Measurements from ENCODE around the gene MCM3AP. TPM values are rescaled to one million over a fixed set of nuclear protein-coding genes. Genes with fewer than 3 reads are reported as not detected.
A peak's percentile ranks its signal among the peaks of the same experiment; 100 is the strongest.
"Not testable (repeated sequence)": the region's sequence is repeated elsewhere in the genome, so short reads cannot be mapped to it uniquely, and the experiment has no call there.

Gene MCM3AP
- total and polyA plus RNA-seq, 9 donors = 45.4 to 71.2 (median 52.2) TPM

GRCh38 chr21:46205766-46206162, 79.6 kb downstream of the MCM3AP start:
- DNase-seq = no peak

GRCh38 chr21:46205166-46205565, 80.2 kb downstream of the MCM3AP start:
- H3K9me3 ChIP-seq (replicated peaks; ENCODE audit: control insufficient read depth, low read depth, low read length) = no peaks in the 10 kb centered on the region
- DNase-seq = no peak
- peaks cover 4% of the 10 kb centered on the region for H3K4me1 ChIP-seq (ENCODE audit: control insufficient read depth, insufficient read depth, low read length)
- peak overlapping the region; percentile 1 for H3K27ac ChIP-seq (ENCODE audit: low read length)
- peaks cover 63% of the 10 kb centered on the region for H3K36me3 ChIP-seq (ENCODE audit: control insufficient read depth, insufficient read depth, low read length)
- no peak overlapping the region for H3K4me3 ChIP-seq (ENCODE audit: low read length)
- no peaks in the 10 kb centered on the region for H3K27me3 ChIP-seq (ENCODE audit: control insufficient read depth, insufficient read depth, low read length)
- 79% methylated on average over 15 of the region's 18 CpGs for WGBS (ENCODE audit: insufficient coverage)

More at GRCh38 chr21:46205766-46206162, 79.6 kb downstream of the MCM3AP start:
- Histone ChIP-seq H3K36me3 (ENCODE audit: control insufficient read depth, insufficient read depth, low read length) (peaks cover 69% of the 10 kb centered on the region), H3K9me3 (replicated peaks; ENCODE audit: control insufficient read depth, low read depth, low read length) (no peaks in the 10 kb centered on the region), H3K27me3 (ENCODE audit: control insufficient read depth, insufficient read depth, low read length) (no peaks in the 10 kb centered on the region), H3K4me1 (ENCODE audit: control insufficient read depth, insufficient read depth, low read length) (peaks cover 4% of the 10 kb centered on the region), H3K4me3 (ENCODE audit: low read length) (no peak overlapping the region), H3K27ac (ENCODE audit: low read length) (no peak overlapping the region)
- 92% methylated on average over 16 of the region's 16 CpGs for WGBS (ENCODE audit: insufficient coverage)

GRCh38 chr21:46203203-46203600, 82.2 kb downstream of the MCM3AP start:
- Histone ChIP-seq H3K27me3 (ENCODE audit: control insufficient read depth, insufficient read depth, low read length) (no peaks in the 10 kb centered on the region), H3K36me3 (ENCODE audit: control insufficient read depth, insufficient read depth, low read length) (peaks cover 51% of the 10 kb centered on the region), H3K9me3 (replicated peaks; ENCODE audit: control insufficient read depth, low read depth, low read length) (no peaks in the 10 kb centered on the region), H3K4me1 (ENCODE audit: control insufficient read depth, insufficient read depth, low read length) (no peaks in the 10 kb centered on the region), H3K4me3 (ENCODE audit: low read length) (no peak overlapping the region), H3K27ac (ENCODE audit: low read length) (peak overlapping the region; percentile 13)
- 96% methylated on average over 5 of the region's 8 CpGs for WGBS (ENCODE audit: insufficient coverage)
- DNase-seq = no peak

- Histone ChIP-seq H3K27me3 (ENCODE audit: control insufficient read depth, insufficient read depth, low read length) (no peaks in the 10 kb centered on the region), H3K4me1 (ENCODE audit: control insufficient read depth, insufficient read depth, low read length) (no peaks in the 10 kb centered on the region), H3K4me3 (ENCODE audit: low read length) (no peak overlapping the region), H3K27ac (ENCODE audit: low read length) (peak overlapping the region; percentile 13), H3K36me3 (ENCODE audit: control insufficient read depth, insufficient read depth, low read length) (peaks cover 49% of the 10 kb centered on the region), H3K9me3 (replicated peaks; ENCODE audit: control insufficient read depth, low read depth, low read length) (no peaks in the 10 kb centered on the region)
- WGBS (ENCODE audit: insufficient coverage) = 93% methylated on average over 3 of the region's 6 CpGs
- no peak for DNase-seq
Measured at GRCh38 chr21:46202592-46203202, 82.7 kb downstream of the MCM3AP start.

GRCh38 chr21:46200877-46201803, 84.3 kb downstream of the MCM3AP start:
- H3K27ac ChIP-seq (ENCODE audit: low read length); DNase-seq; H3K27me3 ChIP-seq (ENCODE audit: control insufficient read depth, insufficient read depth, low read length); H3K4me1 ChIP-seq (ENCODE audit: control insufficient read depth, insufficient read depth, low read length); H3K9me3 ChIP-seq (replicated peaks; ENCODE audit: control insufficient read depth, low read depth, low read length); H3K4me3 ChIP-seq (ENCODE audit: low read length): not testable (repeated sequence)
- peaks cover 47% of the 10 kb centered on the region for H3K36me3 ChIP-seq (ENCODE audit: control insufficient read depth, insufficient read depth, low read length)
- no CpG with 5 or more reads among the region's 8 CpGs for WGBS (ENCODE audit: insufficient coverage)

- H3K4me3 ChIP-seq (ENCODE audit: low read length) = no peak overlapping the region
- WGBS (ENCODE audit: insufficient coverage) = 98% methylated on average over 5 of the region's 13 CpGs
- DNase-seq = no peak
- no peak overlapping the region for H3K27ac ChIP-seq (ENCODE audit: low read length)
- H3K4me1 ChIP-seq (ENCODE audit: control insufficient read depth, insufficient read depth, low read length) = no peaks in the 10 kb centered on the region
- H3K9me3 ChIP-seq (replicated peaks; ENCODE audit: control insufficient read depth, low read depth, low read length) = no peaks in the 10 kb centered on the region
- H3K27me3 ChIP-seq (ENCODE audit: control insufficient read depth, insufficient read depth, low read length) = no peaks in the 10 kb centered on the region
- peaks cover 47% of the 10 kb centered on the region for H3K36me3 ChIP-seq (ENCODE audit: control insufficient read depth, insufficient read depth, low read length)
Measured at GRCh38 chr21:46199436-46200373, 85.7 kb downstream of the MCM3AP start.

GRCh38 chr21:46196733-46197132, 88.7 kb downstream of the MCM3AP start:
- no peaks in the 10 kb centered on the region for H3K9me3 ChIP-seq (replicated peaks; ENCODE audit: control insufficient read depth, low read depth, low read length)
- H3K27ac ChIP-seq (ENCODE audit: low read length) = no peak overlapping the region
- 94% methylated on average over 14 of the region's 20 CpGs for WGBS (ENCODE audit: insufficient coverage)
- H3K4me1 ChIP-seq (ENCODE audit: control insufficient read depth, insufficient read depth, low read length) = no peaks in the 10 kb centered on the region
- no peaks in the 10 kb centered on the region for H3K27me3 ChIP-seq (ENCODE audit: control insufficient read depth, insufficient read depth, low read length)
- no peak for DNase-seq
- H3K36me3 ChIP-seq (ENCODE audit: control insufficient read depth, insufficient read depth, low read length) = peaks cover 52% of the 10 kb centered on the region
- no peak overlapping the region for H3K4me3 ChIP-seq (ENCODE audit: low read length)

- DNase-seq = no peak
- Histone ChIP-seq H3K9me3 (replicated peaks; ENCODE audit: control insufficient read depth, low read depth, low read length) (no peaks in the 10 kb centered on the region), H3K27me3 (ENCODE audit: control insufficient read depth, insufficient read depth, low read length) (no peaks in the 10 kb centered on the region), H3K4me1 (ENCODE audit: control insufficient read depth, insufficient read depth, low read length) (no peaks in the 10 kb centered on the region), H3K36me3 (ENCODE audit: control insufficient read depth, insufficient read depth, low read length) (peaks cover 62% of the 10 kb centered on the region), H3K4me3 (ENCODE audit: low read length) (no peak overlapping the region), H3K27ac (ENCODE audit: low read length) (no peak overlapping the region)
- 96% methylated on average over 20 of the region's 20 CpGs for WGBS (ENCODE audit: insufficient coverage)
Measured at GRCh38 chr21:46195595-46196195, 89.7 kb downstream of the MCM3AP start.

- Histone ChIP-seq H3K4me3 (ENCODE audit: low read length) (no peak overlapping the region), H3K27me3 (ENCODE audit: control insufficient read depth, insufficient read depth, low read length) (no peaks in the 10 kb centered on the region), H3K36me3 (ENCODE audit: control insufficient read depth, insufficient read depth, low read length) (peaks cover 69% of the 10 kb centered on the region), H3K9me3 (replicated peaks; ENCODE audit: control insufficient read depth, low read depth, low read length) (no peaks in the 10 kb centered on the region), H3K27ac (ENCODE audit: low read length) (no peak overlapping the region), H3K4me1 (ENCODE audit: control insufficient read depth, insufficient read depth, low read length) (no peaks in the 10 kb centered on the region)
- no peak for DNase-seq
- 93% methylated on average over 25 of the region's 34 CpGs for WGBS (ENCODE audit: insufficient coverage)
Measured at GRCh38 chr21:46194374-46195334, 90.8 kb downstream of the MCM3AP start.
